SK-N-SH (cell line): Measurements from ENCODE around the gene ANKAR. TPM values are rescaled to one million over a fixed set of nuclear protein-coding genes. Genes with fewer than 3 reads are reported as not detected.
"Not testable (repeated sequence)": the region's sequence is repeated elsewhere in the genome, so short reads cannot be mapped to it uniquely, and the experiment has no call there.

Experiments
- CTCF ChIA-PET: fragments of 300-600, 350-600 bp; formaldehyde crosslinking; extraction: SDS; loops from one replicate; lab custom pipeline; 2021; lab: Yijun Ruan, JAX
- POLR2A ChIA-PET: fragments of 350-600 bp; sonication (Branson Sonifier 250); formaldehyde crosslinking; extraction: SDS; loops from one replicate; lab custom pipeline; 2020; ENCODE audit warnings: antibody characterized with exemption, inconsistent platforms; lab: Yijun Ruan, JAX
- DNase-seq: peaks from one replicate; pipeline ENCODE4 v3.0.0; 2012
- H2AFZ ChIP-seq: fragments of 200-600 bp; sonication (generic); 2 replicates; pipeline ENCODE4 v1.8.1; 2016; ENCODE audit warnings: antibody characterized with exemption, mild to moderate bottlenecking, low read depth
- H3F3A ChIP-seq: fragments of 200-600 bp; sonication (generic); replicated peaks from 2 replicates; pipeline ENCODE3; 2016; ENCODE audit warnings: antibody characterized with exemption, mild to moderate bottlenecking; ENCODE audit not compliant: insufficient read depth
- H3K27ac ChIP-seq, 2 experiments: fragments of 200-500 bp in 1 of 2; fragments of 200-600 bp in 1 of 2; sonication (Bioruptor generic) in 1 of 2; sonication (generic), shearing (Covaris generic) in 1 of 2; 2 replicates each; pipeline versions ENCODE4 v1.5.1 to v1.6.1; 2014 to 2016; ENCODE audit warnings: low read depth in 2 of 2, inconsistent platforms in 1 of 2, low read length in 1 of 2, mild to moderate bottlenecking in 1 of 2, mixed read lengths in 1 of 2
- H3K27me3 ChIP-seq: fragments of 200-600 bp; sonication (generic), shearing (Covaris generic); 2 replicates; pipeline ENCODE4 v1.6.1; 2016; ENCODE audit warnings: mixed run types; ENCODE audit not compliant: insufficient read depth
- H3K36me3 ChIP-seq, 2 experiments: fragments of 200-500 bp in 1 of 2; fragments of 200-600 bp in 1 of 2; sonication (Bioruptor generic) in 1 of 2; sonication (generic) in 1 of 2; replicated peaks in 1 of 2; 2 replicates each; pipeline versions ENCODE3 to v1.5.1; 2014 to 2016; ENCODE audit warnings: low read length in 1 of 2, mild to moderate bottlenecking in 1 of 2; ENCODE audit not compliant: insufficient read depth in 2 of 2, control insufficient read depth in 1 of 2
- H3K4me1 ChIP-seq, 2 experiments: fragments of 200-500 bp in 1 of 2; fragments of 200-600 bp in 1 of 2; sonication (Bioruptor generic) in 1 of 2; sonication (generic), shearing (Covaris generic) in 1 of 2; 2 replicates each; pipeline versions ENCODE4 v1.5.1 to v1.6.1; 2014 to 2016; ENCODE audit warnings: low read depth in 1 of 2, low read length in 1 of 2, mixed run types in 1 of 2; ENCODE audit not compliant: insufficient read depth in 2 of 2, control insufficient read depth in 1 of 2
- H3K4me2 ChIP-seq: fragments of 200-600 bp; sonication (generic), shearing (Covaris generic); 2 replicates; pipeline ENCODE4 v1.6.1; 2017; ENCODE audit warnings: mixed run types
- H3K4me3 ChIP-seq, 2 experiments: fragments of 200-500 bp in 1 of 2; fragments of 200-600 bp in 1 of 2; sonication (Bioruptor generic) in 1 of 2; sonication (generic), shearing (Covaris generic) in 1 of 2; 2 replicates each; pipeline versions ENCODE4 v1.5.1 to v1.8.1; 2014 to 2016; ENCODE audit warnings: low read depth in 2 of 2, inconsistent platforms in 1 of 2, low read length in 1 of 2, mild to moderate bottlenecking in 1 of 2, mixed read lengths in 1 of 2, moderate library complexity in 1 of 2
- H3K79me2 ChIP-seq: fragments of 200-600 bp; sonication (generic); 2 replicates; pipeline ENCODE4 v1.8.1; 2017; ENCODE audit warnings: mild to moderate bottlenecking; ENCODE audit not compliant: insufficient read depth
- H3K9ac ChIP-seq: fragments of 200-600 bp; sonication (generic); 2 replicates; pipeline ENCODE4 v1.6.1; 2017; ENCODE audit warnings: mixed run types
- H3K9me2 ChIP-seq: fragments of 200-600 bp; sonication (generic); 2 replicates; pipeline ENCODE4 v1.6.1; 2017; ENCODE audit warnings: mixed run types
- H3K9me3 ChIP-seq: fragments of 200-600 bp; sonication (generic); 2 replicates; pipeline ENCODE4 v1.6.1; 2017; ENCODE audit warnings: mixed run types, mild to moderate bottlenecking, moderate library complexity
- H4K20me1 ChIP-seq: fragments of 200-600 bp; sonication (generic); 2 replicates; pipeline ENCODE4 v1.6.1; 2017; ENCODE audit warnings: mild to moderate bottlenecking, mixed run types; ENCODE audit not compliant: insufficient read depth
- CHD2 ChIP-seq: fragments of 150-350 bp; IDR thresholded peaks from 2 replicates; pipeline ENCODE4 v1.6.1; 2018; ENCODE audit warnings: low read length; ENCODE audit not compliant: partially characterized antibody
- FOSL2 ChIP-seq: IDR thresholded peaks from 2 replicates; pipeline ENCODE4 v1.4.0; 2012; ENCODE audit warnings: low read depth, mild to moderate bottlenecking, moderate library complexity, borderline replicate concordance
- FOXJ3 ChIP-seq: sonication (generic); formaldehyde crosslinking; IDR thresholded peaks from 2 replicates; pipeline ENCODE4 v1.5.1; 2020; ENCODE audit warnings: mild to moderate bottlenecking, missing genetic modification reagents
- FOXM1 ChIP-seq: IDR thresholded peaks from 2 replicates; pipeline ENCODE4 v1.4.0; 2012; ENCODE audit warnings: low read depth, mild to moderate bottlenecking
- GABPA ChIP-seq: IDR thresholded peaks from 2 replicates; pipeline ENCODE4 v1.4.0; 2012; ENCODE audit warnings: low read depth, mild to moderate bottlenecking
- NFIC ChIP-seq: IDR thresholded peaks from 2 replicates; pipeline ENCODE4 v1.4.0; 2012; ENCODE audit warnings: borderline replicate concordance
- POLR2AphosphoS5 ChIP-seq: IDR thresholded peaks from 2 replicates; pipeline ENCODE4 v1.6.1; 2012; ENCODE audit warnings: low read depth, low read length
- RFX5 ChIP-seq: IDR thresholded peaks from 2 replicates; pipeline ENCODE4 v1.6.1; 2012; ENCODE audit warnings: mild to moderate bottlenecking, improper control_type of control experiment, low read length
- RXRA ChIP-seq: IDR thresholded peaks from 2 replicates; pipeline ENCODE4 v1.4.0; 2012; ENCODE audit warnings: low read depth, mild to moderate bottlenecking, borderline replicate concordance
- SIN3A ChIP-seq: IDR thresholded peaks from 2 replicates; pipeline ENCODE4 v1.6.1; 2012; ENCODE audit warnings: low read depth, mild to moderate bottlenecking, low read length, moderate library complexity, borderline replicate concordance
- SMC3 ChIP-seq: IDR thresholded peaks from 2 replicates; pipeline ENCODE4 v1.6.1; 2012; ENCODE audit warnings: low read depth, low read length, improper control_type of control experiment
- TAF1 ChIP-seq: IDR thresholded peaks from 2 replicates; pipeline ENCODE4 v1.6.1; 2012; ENCODE audit warnings: low read depth, mild to moderate bottlenecking, low read length, moderate library complexity, borderline replicate concordance
- TCF12 ChIP-seq: IDR thresholded peaks from 2 replicates; pipeline ENCODE4 v1.4.0; 2012
- YY1 ChIP-seq: IDR thresholded peaks from 2 replicates; pipeline ENCODE4 v1.4.0; 2012; ENCODE audit warnings: low read depth, mild to moderate bottlenecking
- WGBS: methylation state at CpG from one replicate; pipeline ENCODE4 v1.1.6; 2017; ENCODE audit warnings: low lambda C conversion rate; 5-methylcytosine and 5-hydroxymethylcytosine counted together
- polyA plus RNA-seq, 3 experiments: library from polyadenylated mRNA; depleted of rRNA; stranded (reverse); fragments of >200 nt; gene quantifications; 2 replicates each; pipeline ENCODE4 v1.2.3, GENCODE V29; 2012
- TF ChIP-seq, protein P1 (sequence below): IDR thresholded peaks from 2 replicates; pipeline ENCODE4 v1.4.0; 2012; ENCODE audit warnings: low read depth, borderline replicate concordance
- TF ChIP-seq, protein P2 (sequence below): IDR thresholded peaks from 2 replicates; pipeline ENCODE4 v1.4.0; 2012; ENCODE audit warnings: low read depth, borderline replicate concordance
- TF ChIP-seq, protein P3 (sequence below): fragments of 150-350 bp; IDR thresholded peaks from 2 replicates; pipeline ENCODE4 v1.6.1; 2016; ENCODE audit warnings: mild to moderate bottlenecking, low read depth, low read length
- TF ChIP-seq, protein P4 (sequence below): fragments of 200-600 bp; sonication (generic); IDR thresholded peaks from 2 replicates; pipeline ENCODE4 v1.6.1; 2017; ENCODE audit warnings: antibody characterized with exemption, mild to moderate bottlenecking, moderate library complexity

Gene ANKAR
- polyA plus RNA-seq, 1 of the 3 experiments (the other 2 are of a cell fraction), result 1.6 TPM

DNA sequence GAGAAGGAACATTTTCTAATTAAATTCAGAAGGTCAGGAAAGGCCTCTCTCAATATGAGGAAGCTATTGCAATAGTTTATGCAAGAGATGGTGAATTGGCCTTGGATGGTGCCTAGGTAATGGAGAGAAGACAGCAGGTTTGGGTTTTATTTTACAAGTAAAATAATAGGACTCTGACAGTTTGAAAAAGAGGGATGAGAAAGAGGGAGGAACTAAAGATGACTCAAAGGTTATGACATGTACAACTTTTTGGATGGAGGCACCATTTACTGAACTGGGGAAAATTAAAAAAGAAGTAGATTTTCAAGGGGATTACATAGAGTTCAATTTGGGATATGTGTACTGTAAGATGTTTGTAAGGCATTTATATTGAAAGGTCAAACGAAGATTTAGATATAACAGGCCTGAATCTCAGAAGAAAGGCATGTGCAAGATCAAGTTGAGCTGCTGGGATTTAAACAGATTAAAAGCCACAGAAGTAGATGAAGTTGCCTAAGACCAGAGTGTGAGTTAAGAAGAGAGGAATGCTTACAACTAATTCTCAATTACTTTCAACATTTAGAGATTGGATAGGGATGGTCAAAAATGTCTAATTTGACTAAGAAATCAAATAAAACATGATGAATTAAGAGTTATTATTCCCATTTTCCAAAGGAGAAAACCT, 25.5 kb upstream of the ANKAR start (continued):
- TF ChIP-seq TCF12 (no peak), FOXM1 (no peak), POLR2AphosphoS5 (no peak)
- TF ChIP-seq, protein P1, sequence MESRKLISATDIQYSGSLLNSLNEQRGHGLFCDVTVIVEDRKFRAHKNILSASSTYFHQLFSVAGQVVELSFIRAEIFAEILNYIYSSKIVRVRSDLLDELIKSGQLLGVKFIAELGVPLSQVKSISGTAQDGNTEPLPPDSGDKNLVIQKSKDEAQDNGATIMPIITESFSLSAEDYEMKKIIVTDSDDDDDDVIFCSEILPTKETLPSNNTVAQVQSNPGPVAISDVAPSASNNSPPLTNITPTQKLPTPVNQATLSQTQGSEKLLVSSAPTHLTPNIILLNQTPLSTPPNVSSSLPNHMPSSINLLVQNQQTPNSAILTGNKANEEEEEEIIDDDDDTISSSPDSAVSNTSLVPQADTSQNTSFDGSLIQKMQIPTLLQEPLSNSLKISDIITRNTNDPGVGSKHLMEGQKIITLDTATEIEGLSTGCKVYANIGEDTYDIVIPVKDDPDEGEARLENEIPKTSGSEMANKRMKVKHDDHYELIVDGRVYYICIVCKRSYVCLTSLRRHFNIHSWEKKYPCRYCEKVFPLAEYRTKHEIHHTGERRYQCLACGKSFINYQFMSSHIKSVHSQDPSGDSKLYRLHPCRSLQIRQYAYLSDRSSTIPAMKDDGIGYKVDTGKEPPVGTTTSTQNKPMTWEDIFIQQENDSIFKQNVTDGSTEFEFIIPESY, result no peak

DNA sequence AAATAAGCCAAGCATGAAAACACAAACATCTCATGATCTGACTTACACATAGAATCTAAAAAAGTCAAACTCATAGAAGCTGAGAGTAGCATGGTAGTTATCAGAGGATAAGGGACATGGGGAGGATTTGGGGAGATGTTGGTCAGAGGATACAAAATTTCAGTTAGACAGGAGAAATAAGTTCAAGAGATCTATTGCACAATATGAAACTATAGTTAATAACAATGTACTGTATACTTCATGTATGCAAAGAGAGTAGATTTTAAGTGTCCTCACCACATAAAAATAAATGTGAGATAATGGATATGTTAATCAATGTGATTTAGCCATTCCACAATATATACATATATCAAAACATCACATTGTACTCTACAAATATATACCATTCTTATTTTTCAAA, 23.2 kb upstream of the ANKAR start:
- Histone ChIP-seq H3K36me3 (no peaks in the 10 kb centered on the region), H3K9me3 (no peaks in the 10 kb centered on the region), H3K27me3 (no peaks in the 10 kb centered on the region), H3K27ac (no peak overlapping the region), H3K79me2 (no peaks in the 10 kb centered on the region), H3K9ac (no peak overlapping the region), H3K4me1 (no peaks in the 10 kb centered on the region), H2AFZ (no peak overlapping the region), H3K4me3 (no peak overlapping the region), H3F3A (no peaks in the 10 kb centered on the region), H4K20me1 (no peaks in the 10 kb centered on the region), H3K9me2 (no peaks in the 10 kb centered on the region), H3K4me2 (no peak overlapping the region)
- CTCF ChIA-PET, result interaction anchor here (2.7 kb wide), 1 partner anchor 9 kb away, joined by 25 read pairs; the partner anchor contains the start of gene ASNSD1
- TF ChIP-seq GABPA (no peak), YY1 (no peak), FOXM1 (no peak), TAF1 (no peak), SMC3 (no peak), NFIC (no peak), RFX5 (no peak), RXRA (no peak), CHD2 (no peak), FOSL2 (no peak), SIN3A (no peak), FOXJ3 (CRISPR knock-in tag) (no peak)
- TF ChIP-seq, protein P1, result no peak
- TF ChIP-seq, protein P2, sequence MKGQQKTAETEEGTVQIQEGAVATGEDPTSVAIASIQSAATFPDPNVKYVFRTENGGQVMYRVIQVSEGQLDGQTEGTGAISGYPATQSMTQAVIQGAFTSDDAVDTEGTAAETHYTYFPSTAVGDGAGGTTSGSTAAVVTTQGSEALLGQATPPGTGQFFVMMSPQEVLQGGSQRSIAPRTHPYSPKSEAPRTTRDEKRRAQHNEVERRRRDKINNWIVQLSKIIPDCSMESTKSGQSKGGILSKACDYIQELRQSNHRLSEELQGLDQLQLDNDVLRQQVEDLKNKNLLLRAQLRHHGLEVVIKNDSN, result no peak
- TF ChIP-seq, protein P3, sequence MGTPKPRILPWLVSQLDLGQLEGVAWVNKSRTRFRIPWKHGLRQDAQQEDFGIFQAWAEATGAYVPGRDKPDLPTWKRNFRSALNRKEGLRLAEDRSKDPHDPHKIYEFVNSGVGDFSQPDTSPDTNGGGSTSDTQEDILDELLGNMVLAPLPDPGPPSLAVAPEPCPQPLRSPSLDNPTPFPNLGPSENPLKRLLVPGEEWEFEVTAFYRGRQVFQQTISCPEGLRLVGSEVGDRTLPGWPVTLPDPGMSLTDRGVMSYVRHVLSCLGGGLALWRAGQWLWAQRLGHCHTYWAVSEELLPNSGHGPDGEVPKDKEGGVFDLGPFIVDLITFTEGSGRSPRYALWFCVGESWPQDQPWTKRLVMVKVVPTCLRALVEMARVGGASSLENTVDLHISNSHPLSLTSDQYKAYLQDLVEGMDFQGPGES, result no peak
- TF ChIP-seq, protein P4, sequence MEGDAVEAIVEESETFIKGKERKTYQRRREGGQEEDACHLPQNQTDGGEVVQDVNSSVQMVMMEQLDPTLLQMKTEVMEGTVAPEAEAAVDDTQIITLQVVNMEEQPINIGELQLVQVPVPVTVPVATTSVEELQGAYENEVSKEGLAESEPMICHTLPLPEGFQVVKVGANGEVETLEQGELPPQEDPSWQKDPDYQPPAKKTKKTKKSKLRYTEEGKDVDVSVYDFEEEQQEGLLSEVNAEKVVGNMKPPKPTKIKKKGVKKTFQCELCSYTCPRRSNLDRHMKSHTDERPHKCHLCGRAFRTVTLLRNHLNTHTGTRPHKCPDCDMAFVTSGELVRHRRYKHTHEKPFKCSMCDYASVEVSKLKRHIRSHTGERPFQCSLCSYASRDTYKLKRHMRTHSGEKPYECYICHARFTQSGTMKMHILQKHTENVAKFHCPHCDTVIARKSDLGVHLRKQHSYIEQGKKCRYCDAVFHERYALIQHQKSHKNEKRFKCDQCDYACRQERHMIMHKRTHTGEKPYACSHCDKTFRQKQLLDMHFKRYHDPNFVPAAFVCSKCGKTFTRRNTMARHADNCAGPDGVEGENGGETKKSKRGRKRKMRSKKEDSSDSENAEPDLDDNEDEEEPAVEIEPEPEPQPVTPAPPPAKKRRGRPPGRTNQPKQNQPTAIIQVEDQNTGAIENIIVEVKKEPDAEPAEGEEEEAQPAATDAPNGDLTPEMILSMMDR, result no peak
- POLR2A ChIA-PET, result no interaction called here
- DNase-seq, result no peak

DNA sequence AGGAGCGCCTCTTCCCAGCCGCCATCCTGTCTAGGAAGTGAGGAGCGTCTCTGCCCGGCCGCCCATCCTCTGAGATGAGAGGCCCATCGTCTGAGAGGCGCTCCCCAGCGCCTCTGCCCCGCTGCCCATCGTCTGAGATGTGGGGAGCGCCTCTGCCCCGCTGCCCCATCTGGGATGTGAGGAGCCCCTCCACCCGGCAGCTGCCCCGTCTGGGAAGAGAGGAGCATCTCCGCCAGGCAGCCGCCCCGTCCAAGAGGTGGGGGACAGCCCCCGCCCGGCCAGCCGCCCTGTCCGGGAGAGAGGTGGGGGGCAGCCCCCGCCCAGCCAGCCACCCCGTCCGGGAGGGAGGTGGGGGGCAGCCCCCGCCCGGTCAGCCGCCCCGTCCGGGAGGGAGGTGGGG, 21.0 kb upstream of the ANKAR start:
- H3K4me3 ChIP-seq, H3K9ac ChIP-seq, H4K20me1 ChIP-seq, H3K9me2 ChIP-seq, POLR2A ChIA-PET, H3K79me2 ChIP-seq, H3K4me1 ChIP-seq, H3F3A ChIP-seq, H3K36me3 ChIP-seq, DNase-seq, H3K27me3 ChIP-seq, H3K9me3 ChIP-seq, CTCF ChIA-PET, H3K4me2 ChIP-seq, H3K27ac ChIP-seq, H2AFZ ChIP-seq: not testable (repeated sequence)
- 96% methylated on average over 12 of the region's 29 CpGs for WGBS
